ENCODE results near the gene MLLT3. TPM values are rescaled to one million over a fixed set of nuclear protein-coding genes. Genes with fewer than 3 reads are reported as not detected.

Gene MLLT3
- total RNA-seq, 1 donor from 2014 or later = 39.1 TPM

GRCh38 chr9:20500101-20500500 lies 122.2 kb downstream of the MLLT3 start:
- H3K4me1 Mint-ChIP-seq = peaks cover 3% of the 10 kb centered on the region
- no peak overlapping the region for H3K4me3 Mint-ChIP-seq
- Histone ChIP-seq H3F3A (ENCODE audit: low read depth) (no peaks in the 10 kb centered on the region), H3K27me3 (no peaks in the 10 kb centered on the region), H3K27ac (no peak overlapping the region), H3K36me3 (no peaks in the 10 kb centered on the region), H3K9me3 (ENCODE audit: low read depth) (no peaks in the 10 kb centered on the region), H2AFZ (replicated peaks) (no peak overlapping the region), H3K4me3 (no peak overlapping the region), H3K9ac (no peak overlapping the region), H3K79me2 (ENCODE audit: low read depth) (no peaks in the 10 kb centered on the region), H3K4me2 (no peak overlapping the region), H4K20me1 (ENCODE audit: low read depth) (no peaks in the 10 kb centered on the region), H3K4me1 (peaks cover 3% of the 10 kb centered on the region)
- H3K27me3 Mint-ChIP-seq (ENCODE audit: insufficient read depth, low read depth) = no peaks in the 10 kb centered on the region
- DNase-seq (ENCODE audit: low spot score) = no peak
- H3K9me3 Mint-ChIP-seq = peaks cover 6% of the 10 kb centered on the region
- no peak overlapping the region for H3K27ac Mint-ChIP-seq
- TF ChIP-seq EZH2 (IDR thresholded peaks at IDR 0.05) = no peak
- no peak for TF ChIP-seq CTCF (IDR thresholded peaks at IDR 0.05)
- no peak for TF ChIP-seq EZH2phosphoT487 (IDR thresholded peaks at IDR 0.05)
- peaks cover 12% of the 10 kb centered on the region for H3K36me3 Mint-ChIP-seq

GRCh38 chr9:20499013-20499412 lies 123.3 kb downstream of the MLLT3 start:
- H3K27ac Mint-ChIP-seq = no peak overlapping the region
- no peaks in the 10 kb centered on the region for H3K36me3 ChIP-seq
- no peaks in the 10 kb centered on the region for H3K27me3 ChIP-seq
- H3K79me2 ChIP-seq (ENCODE audit: low read depth) = no peaks in the 10 kb centered on the region
- H3K4me1 ChIP-seq = peaks cover 6% of the 10 kb centered on the region
- H3K27me3 Mint-ChIP-seq (ENCODE audit: insufficient read depth, low read depth) = no peaks in the 10 kb centered on the region
- peaks cover 10% of the 10 kb centered on the region for H3K36me3 Mint-ChIP-seq
- H4K20me1 ChIP-seq (ENCODE audit: low read depth) = no peaks in the 10 kb centered on the region
- H3K4me2 ChIP-seq = no peak overlapping the region
- no peaks in the 10 kb centered on the region for H3K9me3 ChIP-seq (ENCODE audit: low read depth)
- TF ChIP-seq EZH2phosphoT487 (IDR thresholded peaks at IDR 0.05) (no peak), EZH2 (IDR thresholded peaks at IDR 0.05) (no peak), CTCF (IDR thresholded peaks at IDR 0.05) (no peak)
- no peak overlapping the region for H3K4me3 Mint-ChIP-seq
- no peak overlapping the region for H3K4me3 ChIP-seq
- H3K27ac ChIP-seq = no peak overlapping the region
- no peaks in the 10 kb centered on the region for H3F3A ChIP-seq (ENCODE audit: low read depth)
- peaks cover 5% of the 10 kb centered on the region for H3K4me1 Mint-ChIP-seq
- H2AFZ ChIP-seq (replicated peaks) = no peak overlapping the region
- peaks cover 6% of the 10 kb centered on the region for H3K9me3 Mint-ChIP-seq
- no peak overlapping the region for H3K9ac ChIP-seq
- DNase-seq (ENCODE audit: low spot score) = no peak

- Histone ChIP-seq H3K36me3 (no peaks in the 10 kb centered on the region), H4K20me1 (ENCODE audit: low read depth) (no peaks in the 10 kb centered on the region), H3K27ac (no peak overlapping the region), H2AFZ (replicated peaks) (no peak overlapping the region), H3K79me2 (ENCODE audit: low read depth) (no peaks in the 10 kb centered on the region), H3K4me3 (no peak overlapping the region), H3K9me3 (ENCODE audit: low read depth) (no peaks in the 10 kb centered on the region), H3K4me1 (peaks cover 6% of the 10 kb centered on the region), H3F3A (ENCODE audit: low read depth) (no peaks in the 10 kb centered on the region), H3K9ac (no peak overlapping the region), H3K4me2 (no peak overlapping the region), H3K27me3 (no peaks in the 10 kb centered on the region)
- H3K27ac Mint-ChIP-seq = no peak overlapping the region
- no peak overlapping the region for H3K4me3 Mint-ChIP-seq
- DNase-seq (ENCODE audit: low spot score) = no peak
- H3K9me3 Mint-ChIP-seq = no peaks in the 10 kb centered on the region
- H3K4me1 Mint-ChIP-seq = peaks cover 5% of the 10 kb centered on the region
- peaks cover 2% of the 10 kb centered on the region for H3K27me3 Mint-ChIP-seq (ENCODE audit: insufficient read depth, low read depth)
- TF ChIP-seq CTCF (IDR thresholded peaks at IDR 0.05) (no peak), EZH2phosphoT487 (IDR thresholded peaks at IDR 0.05) (no peak), EZH2 (IDR thresholded peaks at IDR 0.05) (no peak)
- peaks cover 10% of the 10 kb centered on the region for H3K36me3 Mint-ChIP-seq
Observed at GRCh38 chr9:20496328-20496727, 126.0 kb downstream of the MLLT3 start.
